ENCODE data around the gene FDX2.

- TF ChIP-seq CTCF (IDR thresholded peaks at IDR 0.05; ENCODE audit: low read depth, low read length, poor library complexity, severe bottlenecking) (no peak), EZH2phosphoT487 (IDR thresholded peaks at IDR 0.05; ENCODE audit: borderline replicate concordance, low read length) (no peak)
Observed at GRCh38 chr19:10286803-10287737, 28.7 kb downstream of the FDX2 start, which contains the start of gene ICAM4.
